SK-N-SH treated with all-trans-retinoic acid at 6 μM for 48 hours (cell line): ENCODE measurements around the gene RBM4.

Source experiments
- ATAC-seq: fragments of 200-7000 bp; cut with Tn5 transposase; 3 replicates; pipeline ENCODE4 v1.9.1; 2020; ENCODE audit warnings: mild to moderate bottlenecking, moderate library complexity
- ARNTL ChIP-seq: fragments of 450-650 bp; formaldehyde crosslinking; IDR thresholded peaks from 2 replicates; pipeline ENCODE4 v1.5.0; 2020; ENCODE audit warnings: low read depth, mild to moderate bottlenecking, moderate library complexity, borderline replicate concordance
- BACH2 ChIP-seq: fragments of 250-450 bp; sonication (Bioruptor Pico); IDR thresholded peaks from 2 replicates; pipeline ENCODE4 v1.9.0; 2021; ENCODE audit warnings: mild to moderate bottlenecking, borderline replicate concordance
- CSDC2 ChIP-seq: fragments of 250-450 bp; sonication (Bioruptor Pico); IDR thresholded peaks from 2 replicates; pipeline ENCODE4 v1.5.0; 2020; ENCODE audit warnings: mild to moderate bottlenecking, moderate library complexity
- CSRNP3 ChIP-seq: fragments of 250-450 bp; sonication (Bioruptor Pico); IDR thresholded peaks from 2 replicates; pipeline ENCODE4 v1.5.1; 2021; ENCODE audit warnings: mild to moderate bottlenecking, moderate library complexity
- GLIS3 ChIP-seq: fragments of 250-450 bp; sonication (Bioruptor Pico); IDR thresholded peaks from 2 replicates; pipeline ENCODE4 v1.5.0; 2020; ENCODE audit warnings: mild to moderate bottlenecking, moderate library complexity
- OSR1 ChIP-seq: fragments of 250-450 bp; sonication (Bioruptor Pico); IDR thresholded peaks from 2 replicates; pipeline ENCODE4 v1.8.0; 2022; ENCODE audit warnings: moderate library complexity, mild to moderate bottlenecking, inconsistent platforms
- PATZ1 ChIP-seq: fragments of 250-450 bp; sonication (Bioruptor Pico); IDR thresholded peaks from 2 replicates; pipeline ENCODE4 v1.8.0; 2020; ENCODE audit warnings: mild to moderate bottlenecking, moderate library complexity, borderline replicate concordance
- POU6F1 ChIP-seq: fragments of 250-450 bp; sonication (Bioruptor Pico); IDR thresholded peaks from 2 replicates; pipeline ENCODE4 v1.8.0; 2021; ENCODE audit warnings: low read depth, mild to moderate bottlenecking, moderate library complexity, borderline replicate concordance
- PPARA ChIP-seq: fragments of 250-450 bp; sonication (Bioruptor Pico); IDR thresholded peaks from 2 replicates; pipeline ENCODE4 v1.5.0; 2020; ENCODE audit warnings: mild to moderate bottlenecking, borderline replicate concordance
- SNAI2 ChIP-seq: fragments of 250-450 bp; sonication (Bioruptor Pico); IDR thresholded peaks from 2 replicates; pipeline ENCODE4 v1.5.0; 2020; ENCODE audit warnings: mild to moderate bottlenecking, moderate library complexity
- TCF4 ChIP-seq: fragments of 250-450 bp; sonication (Bioruptor Pico); IDR thresholded peaks from 2 replicates; pipeline ENCODE4 v1.8.0; 2021; ENCODE audit warnings: mild to moderate bottlenecking, moderate library complexity, borderline replicate concordance
- TOX ChIP-seq: fragments of 250-450 bp; sonication (Bioruptor Pico); IDR thresholded peaks from 2 replicates; pipeline ENCODE4 v1.8.0; 2021; ENCODE audit warnings: mild to moderate bottlenecking, moderate library complexity, borderline replicate concordance
- TSHZ2 ChIP-seq: fragments of 250-450 bp; sonication (Bioruptor Pico); IDR thresholded peaks from 2 replicates; pipeline ENCODE4 v1.5.0; 2020; ENCODE audit warnings: mild to moderate bottlenecking, moderate library complexity
- ZC3H10 ChIP-seq: fragments of 250-450 bp; sonication (Bioruptor Pico); IDR thresholded peaks from 2 replicates; pipeline ENCODE4 v1.5.1; 2021; ENCODE audit warnings: mild to moderate bottlenecking, moderate library complexity
- ZFP3 ChIP-seq: fragments of 250-450 bp; sonication (Bioruptor Pico); IDR thresholded peaks from 2 replicates; pipeline ENCODE4 v1.5.0; 2020; ENCODE audit warnings: mild to moderate bottlenecking, moderate library complexity
- ZFP30 ChIP-seq: fragments of 450-650 bp; formaldehyde crosslinking; IDR thresholded peaks from 2 replicates; pipeline ENCODE4 v1.5.0; 2022; ENCODE audit warnings: mild to moderate bottlenecking, moderate library complexity
- ZNF565 ChIP-seq: fragments of 450-650 bp; formaldehyde crosslinking; conservative IDR thresholded peaks from 2 replicates; pipeline ENCODE4 v1.5.0; 2020; ENCODE audit warnings: low read depth, mild to moderate bottlenecking, moderate library complexity
- ZNF70 ChIP-seq: fragments of 450-650 bp; formaldehyde crosslinking; IDR thresholded peaks from 2 replicates; pipeline ENCODE4 v1.5.0; 2020; ENCODE audit warnings: mild to moderate bottlenecking, moderate library complexity
- ZNF8 ChIP-seq: fragments of 450-650 bp; formaldehyde crosslinking; IDR thresholded peaks from 2 replicates; pipeline ENCODE4 v1.5.0; 2020; ENCODE audit warnings: mild to moderate bottlenecking, moderate library complexity

Gene RBM4

GRCh38 chr11:66624450-66624849 is 14.1 kb upstream of the RBM4 start (continued):
- TF ChIP-seq POU6F1 (CRISPR knock-in tag) (no peak), ZNF8 (CRISPR knock-in tag) (no peak), ARNTL (CRISPR knock-in tag) (no peak), PATZ1 (CRISPR knock-in tag) (no peak), PPARA (CRISPR knock-in tag) (no peak)

- TF ChIP-seq TCF4 (CRISPR knock-in tag): no peak
- no peak for TF ChIP-seq OSR1 (CRISPR knock-in tag)
- no peak for TF ChIP-seq PATZ1 (CRISPR knock-in tag)
- TF ChIP-seq ZC3H10 (CRISPR knock-in tag): no peak
- no peak for TF ChIP-seq TOX (CRISPR knock-in tag)
- TF ChIP-seq ZFP30: no peak
- no peak for TF ChIP-seq BACH2 (CRISPR knock-in tag)
- no peak for TF ChIP-seq ZNF565 (CRISPR knock-in tag)
- TF ChIP-seq, all 23 proteins: peak for 0
- ATAC-seq: no peak
These were observed 13.3 kb upstream of the RBM4 start for GRCh38 chr11:66625041-66625751.

- no peak for ATAC-seq
- no peak for TF ChIP-seq ZNF70 (CRISPR knock-in tag)
- no peak for TF ChIP-seq POU6F1 (CRISPR knock-in tag)
- no peak for TF ChIP-seq PATZ1 (CRISPR knock-in tag)
- no peak for TF ChIP-seq TCF4 (CRISPR knock-in tag)
- TF ChIP-seq ZFP30: no peak
- no peak for TF ChIP-seq OSR1 (CRISPR knock-in tag)
- TF ChIP-seq ZNF8 (CRISPR knock-in tag): no peak
- TF ChIP-seq TOX (CRISPR knock-in tag): no peak
- no peak for TF ChIP-seq ZFP3 (CRISPR knock-in tag)
- TF ChIP-seq GLIS3 (CRISPR knock-in tag): no peak
- no peak for TF ChIP-seq ZC3H10 (CRISPR knock-in tag)
- TF ChIP-seq SNAI2 (CRISPR knock-in tag): no peak
- TF ChIP-seq CSDC2 (CRISPR knock-in tag): no peak
- TF ChIP-seq TSHZ2 (CRISPR knock-in tag): no peak
- TF ChIP-seq CSRNP3 (CRISPR knock-in tag): no peak
These were observed 12.8 kb upstream of the RBM4 start for GRCh38 chr11:66625752-66626149.
